SKM-1 treated with dmso at 0.1 percent for 144 hours (cell line): ENCODE data around the gene CLINT1.
A peak's percentile ranks its signal among the peaks of the same experiment; 100 is the strongest.

Experiments
- DNase-seq: peaks from one replicate; lab custom pipeline; 2025; ENCODE audit not compliant: unreplicated experiment; lab: John Stamatoyannopoulos, UW

CLINT1 gene

GRCh38 chr5:157821405-157821804 lies 37.5 kb downstream of the CLINT1 start:
- DNase-seq = no peak

- no peak for DNase-seq
These were observed 38.2 kb downstream of the CLINT1 start for GRCh38 chr5:157820593-157821252.

- no peak for DNase-seq
These were observed 39.3 kb downstream of the CLINT1 start for GRCh38 chr5:157819502-157820115.

GRCh38 chr5:157818368-157818767 lies 40.6 kb downstream of the CLINT1 start:
- DNase-seq = no peak

- DNase-seq = no peak
These were observed 41.0 kb downstream of the CLINT1 start for GRCh38 chr5:157817928-157818327.

GRCh38 chr5:157817387-157817702 lies 41.6 kb downstream of the CLINT1 start:
- DNase-seq = no peak

- DNase-seq = peak; percentile 26
These were observed 42.1 kb downstream of the CLINT1 start for GRCh38 chr5:157816682-157817386.

- DNase-seq = no peak
These were observed 46.9 kb downstream of the CLINT1 start for GRCh38 chr5:157812086-157812485.

GRCh38 chr5:157808043-157808442 lies 50.9 kb downstream of the CLINT1 start:
- no peak for DNase-seq

GRCh38 chr5:157802736-157803135 lies 56.2 kb downstream of the CLINT1 start:
- no peak for DNase-seq

- DNase-seq = no peak
These were observed 58.8 kb downstream of the CLINT1 start for GRCh38 chr5:157800137-157800536.

- DNase-seq = peak; percentile 33
These were observed 59.4 kb downstream of the CLINT1 start for GRCh38 chr5:157799578-157799977.

GRCh38 chr5:157793301-157793700 lies 65.6 kb downstream of the CLINT1 start:
- DNase-seq = no peak

GRCh38 chr5:157785801-157786200 lies 73.1 kb downstream of the CLINT1 start:
- no peak for DNase-seq

GRCh38 chr5:157779221-157779620 lies 79.7 kb downstream of the CLINT1 start:
- no peak for DNase-seq

- DNase-seq = no peak
These were observed 80.7 kb downstream of the CLINT1 start for GRCh38 chr5:157778121-157778805.

GRCh38 chr5:157772127-157772526 lies 86.8 kb downstream of the CLINT1 start:
- no peak for DNase-seq

GRCh38 chr5:157770665-157771064 lies 88.3 kb downstream of the CLINT1 start:
- DNase-seq = no peak

GRCh38 chr5:157767689-157768088 lies 91.3 kb downstream of the CLINT1 start:
- no peak for DNase-seq

GRCh38 chr5:157766902-157767301 lies 92.0 kb downstream of the CLINT1 start:
- no peak for DNase-seq

- DNase-seq = no peak
These were observed 92.5 kb downstream of the CLINT1 start for GRCh38 chr5:157766442-157766841.

GRCh38 chr5:157764531-157764930 lies 94.4 kb downstream of the CLINT1 start:
- DNase-seq = no peak
